ENCODE measurements around the gene LNPEP.
"Not testable (repeated sequence)": the region's sequence is repeated elsewhere in the genome, so short reads cannot be mapped to it uniquely, and the experiment has no call there.

Gene LNPEP

DNA sequence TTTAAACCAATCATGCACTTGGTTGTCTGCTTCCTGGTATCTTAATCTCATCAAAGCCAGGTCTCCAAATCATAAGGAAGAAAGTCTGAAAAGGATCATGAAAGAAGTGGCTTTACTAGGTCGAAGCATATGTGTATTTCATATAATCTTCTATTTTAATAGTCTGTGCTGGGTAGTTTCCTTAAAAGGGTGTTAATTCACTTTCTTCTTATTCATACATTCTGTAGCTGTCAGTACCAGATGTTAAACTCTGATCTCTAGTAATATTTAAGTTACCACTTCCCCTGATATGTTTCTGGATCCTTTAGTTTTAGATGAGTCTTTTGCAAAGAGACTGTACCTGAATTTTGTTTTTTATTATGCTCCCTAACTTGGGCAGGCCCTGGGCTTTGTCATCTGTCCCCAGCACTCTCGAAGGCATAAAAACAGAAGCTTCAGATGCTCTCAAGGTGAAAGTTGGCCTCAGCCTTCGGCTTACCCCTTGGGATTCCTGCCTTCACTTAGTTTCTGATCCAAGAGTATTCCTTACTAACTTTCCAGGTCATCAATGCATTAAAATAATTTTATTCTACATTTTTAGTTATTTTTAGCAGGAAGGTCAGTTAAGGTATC, 15.0 kb upstream of the LNPEP start:
- no peaks in the 10 kb centered on the region for H3K9me3 Mint-ChIP-seq

DNA sequence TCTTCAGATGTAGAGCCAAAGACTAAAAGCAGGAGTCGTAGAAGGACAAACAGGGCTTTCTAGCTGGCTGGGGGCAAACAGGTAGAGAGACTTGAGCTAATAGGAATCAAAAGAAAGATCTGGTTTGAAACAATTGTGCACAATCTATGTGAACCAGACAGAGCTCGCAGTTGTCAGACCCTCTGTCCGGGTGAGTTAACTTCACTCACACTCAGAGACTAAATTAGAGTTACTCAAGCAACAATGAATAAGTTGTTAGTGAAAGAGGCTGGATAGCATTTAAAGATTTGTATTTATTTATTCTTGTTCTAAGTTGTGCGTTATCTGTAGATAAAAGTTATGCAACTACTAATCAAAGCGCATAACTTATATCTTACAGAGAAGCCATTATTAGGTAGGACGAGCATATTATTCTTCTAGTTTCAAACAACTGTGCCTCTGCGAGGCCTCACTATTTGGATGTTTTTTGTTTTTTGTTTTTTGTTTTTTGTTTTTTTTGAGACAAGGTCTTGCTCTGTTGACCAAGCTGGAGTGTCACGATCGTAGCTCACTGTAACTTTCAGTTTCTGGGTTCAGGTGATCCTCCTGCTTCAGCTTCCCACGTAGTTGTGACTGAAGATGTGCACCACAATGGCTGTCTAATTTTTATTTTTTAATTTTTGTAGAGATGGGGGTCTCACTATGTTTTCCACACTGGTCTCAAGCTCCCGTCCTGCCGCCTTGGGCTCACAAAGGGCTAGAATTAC, 13.2 kb upstream of the LNPEP start:
- peak overlapping the region; percentile 67 for H3K27ac Mint-ChIP-seq
- H3K4me3 Mint-ChIP-seq: no peak overlapping the region
- H3K36me3 Mint-ChIP-seq (ENCODE audit: low read depth): peaks cover 18% of the 10 kb centered on the region
- H3K4me1 Mint-ChIP-seq: peaks cover 59% of the 10 kb centered on the region
- ATAC-seq: no peak
- no peaks in the 10 kb centered on the region for H3K27me3 Mint-ChIP-seq
- no peak for DNase-seq
- H3K9me3 Mint-ChIP-seq: no peaks in the 10 kb centered on the region

More for the DNA sequence above, 15.0 kb upstream of the LNPEP start:
- Mint-ChIP-seq H3K4me3 (no peak overlapping the region), H3K36me3 (ENCODE audit: low read depth) (peaks cover 27% of the 10 kb centered on the region), H3K4me1 (peaks cover 54% of the 10 kb centered on the region), H3K27me3 (no peaks in the 10 kb centered on the region), H3K27ac (peak overlapping the region; percentile 32)
- DNase-seq (no peak), ATAC-seq (no peak)

DNA sequence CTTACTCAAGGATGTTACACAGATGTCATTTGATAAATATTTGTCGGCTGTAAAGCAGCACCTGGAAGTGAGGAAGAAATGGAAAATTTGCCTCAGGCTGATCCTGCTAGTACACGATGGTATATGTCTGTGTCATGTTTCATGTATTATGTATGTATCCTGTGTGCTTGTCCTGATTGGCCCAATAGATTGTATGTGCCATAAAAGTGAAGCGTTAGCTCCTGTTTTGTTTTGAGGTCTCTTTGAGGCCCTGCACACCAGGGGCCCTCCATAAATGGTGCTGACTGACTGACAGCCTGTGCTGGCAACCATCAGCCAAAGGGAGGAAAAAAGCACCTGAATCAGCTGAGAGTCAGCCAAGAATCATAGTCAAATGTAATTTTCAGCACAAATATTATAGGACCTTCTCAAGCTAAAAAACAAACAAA, 11.8 kb upstream of the LNPEP start:
- Mint-ChIP-seq H3K4me3 (no peak overlapping the region), H3K36me3 (ENCODE audit: low read depth) (peaks cover 14% of the 10 kb centered on the region), H3K9me3 (no peaks in the 10 kb centered on the region), H3K27ac (peak overlapping the region; percentile 26), H3K4me1 (peaks cover 58% of the 10 kb centered on the region), H3K27me3 (no peaks in the 10 kb centered on the region)
- no peak for DNase-seq
- peak; percentile 41 for ATAC-seq

DNA sequence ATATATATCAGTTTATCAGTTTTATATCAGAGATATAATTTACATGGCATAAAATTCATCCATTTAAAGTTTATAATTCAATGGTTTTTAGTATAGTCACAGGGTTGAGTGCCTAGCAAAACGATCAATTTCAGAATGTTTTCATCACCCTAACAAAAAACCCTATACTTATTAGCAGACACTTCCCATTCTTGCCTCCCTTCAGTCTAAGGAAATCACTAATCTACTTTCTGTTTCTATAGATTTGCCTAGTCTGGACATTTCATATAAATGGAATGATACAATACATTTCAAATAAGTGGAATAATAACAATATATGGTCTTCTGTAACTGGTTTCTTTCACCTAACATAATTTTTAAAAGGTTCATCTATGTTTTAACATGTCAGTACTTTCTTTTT, 9.6 kb upstream of the LNPEP start:
- DNase-seq: no peak
- H3K9me3 Mint-ChIP-seq: no peaks in the 10 kb centered on the region
- no peaks in the 10 kb centered on the region for H3K27me3 Mint-ChIP-seq
- peaks cover 54% of the 10 kb centered on the region for H3K4me1 Mint-ChIP-seq
- no peak overlapping the region for H3K4me3 Mint-ChIP-seq
- ATAC-seq: no peak
- no peak overlapping the region for H3K27ac Mint-ChIP-seq
- peaks cover 7% of the 10 kb centered on the region for H3K36me3 Mint-ChIP-seq (ENCODE audit: low read depth)

DNA sequence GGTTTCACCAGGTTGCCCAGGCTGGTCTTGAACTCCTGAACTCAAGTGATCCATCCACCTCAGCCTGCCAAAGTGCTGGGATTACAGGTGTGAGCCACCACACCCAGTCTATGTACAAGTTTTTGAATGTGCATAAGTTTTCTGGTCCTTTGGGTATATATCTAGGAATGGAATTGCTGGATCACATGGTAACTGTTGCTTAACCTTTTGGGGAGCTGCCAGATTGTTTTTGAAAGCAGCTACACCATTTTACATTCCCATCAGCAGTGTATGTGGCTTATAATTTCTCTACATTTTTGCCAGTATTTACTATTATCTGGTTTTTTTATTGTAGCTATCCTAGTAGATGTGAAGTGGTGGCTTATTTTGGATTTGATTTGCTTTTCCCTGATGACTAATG, 8.9 kb upstream of the LNPEP start:
- no peaks in the 10 kb centered on the region for H3K9me3 Mint-ChIP-seq
- ATAC-seq: no peak
- H3K27me3 Mint-ChIP-seq: no peaks in the 10 kb centered on the region
- H3K4me1 Mint-ChIP-seq: peaks cover 56% of the 10 kb centered on the region
- no peak overlapping the region for H3K4me3 Mint-ChIP-seq
- DNase-seq: no peak
- no peak overlapping the region for H3K27ac Mint-ChIP-seq
- peaks cover 7% of the 10 kb centered on the region for H3K36me3 Mint-ChIP-seq (ENCODE audit: low read depth)

DNA sequence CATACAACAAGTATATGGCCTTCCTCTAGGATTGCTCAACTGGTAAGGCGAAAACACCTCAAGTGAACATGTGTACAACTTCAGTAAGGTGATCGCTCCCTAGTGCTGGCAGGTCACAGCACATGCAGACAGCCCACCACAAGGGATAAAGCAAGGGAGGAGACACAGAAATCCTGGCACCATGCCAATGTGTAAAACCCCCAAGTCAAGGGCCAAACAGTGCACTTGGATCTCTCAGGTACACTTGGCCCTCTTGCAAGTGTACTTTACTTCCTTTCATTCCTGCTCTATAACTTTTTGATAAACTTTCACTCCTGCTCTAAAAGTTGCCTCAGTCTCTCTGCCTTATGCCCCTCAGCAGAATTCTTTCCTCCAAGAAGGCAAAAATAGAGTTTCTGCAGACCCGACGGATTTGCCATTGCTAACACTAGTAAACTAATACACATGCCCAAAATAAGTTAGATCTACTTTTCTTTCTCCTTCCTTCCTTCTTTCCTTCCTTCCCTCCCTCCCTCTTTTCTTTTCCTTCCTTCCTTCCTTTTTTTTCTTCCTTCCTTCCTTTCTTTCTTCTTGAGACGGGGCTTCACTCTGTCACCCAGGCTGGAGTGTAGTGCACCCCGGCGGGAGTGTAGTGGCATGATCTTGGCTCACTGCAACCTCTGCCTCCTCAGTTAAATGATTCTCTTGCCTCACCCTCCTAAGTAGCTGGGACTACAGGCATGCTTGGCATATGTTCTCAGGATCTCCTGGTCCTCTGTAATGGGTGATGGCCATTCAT, 6.8 kb upstream of the LNPEP start:
- H3K4me1 Mint-ChIP-seq: peaks cover 67% of the 10 kb centered on the region
- no peaks in the 10 kb centered on the region for H3K9me3 Mint-ChIP-seq
- no peaks in the 10 kb centered on the region for H3K27me3 Mint-ChIP-seq
- ATAC-seq: no peak
- H3K36me3 Mint-ChIP-seq (ENCODE audit: low read depth): peaks cover 4% of the 10 kb centered on the region
- no peak overlapping the region for H3K4me3 Mint-ChIP-seq
- no peak for DNase-seq
- no peak overlapping the region for H3K27ac Mint-ChIP-seq

DNA sequence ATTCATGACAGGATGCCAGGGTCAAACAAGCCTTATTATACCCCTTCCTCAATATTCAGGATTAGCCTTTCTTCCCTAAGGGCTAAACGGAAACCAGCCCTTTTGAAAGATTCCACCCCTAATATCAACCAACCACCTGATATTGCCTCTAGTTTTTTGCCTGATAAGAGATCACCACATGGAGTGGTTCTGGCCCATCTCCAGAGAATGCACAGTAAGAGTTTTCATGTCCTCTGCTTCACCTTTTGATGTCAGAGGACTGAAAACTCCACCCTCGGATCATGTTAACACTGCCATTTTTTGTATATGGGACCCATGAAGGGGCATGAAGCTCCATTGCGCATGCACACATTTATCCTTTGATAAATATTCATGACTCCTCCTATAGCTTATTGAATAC, 5.8 kb upstream of the LNPEP start:
- H3K27me3 Mint-ChIP-seq: no peaks in the 10 kb centered on the region
- ATAC-seq (no peak), DNase-seq (no peak)
- no peak overlapping the region for H3K4me3 Mint-ChIP-seq
- H3K36me3 Mint-ChIP-seq (ENCODE audit: low read depth): peaks cover 4% of the 10 kb centered on the region
- peaks cover 64% of the 10 kb centered on the region for H3K4me1 Mint-ChIP-seq
- no peaks in the 10 kb centered on the region for H3K9me3 Mint-ChIP-seq
- H3K27ac Mint-ChIP-seq: no peak overlapping the region

DNA sequence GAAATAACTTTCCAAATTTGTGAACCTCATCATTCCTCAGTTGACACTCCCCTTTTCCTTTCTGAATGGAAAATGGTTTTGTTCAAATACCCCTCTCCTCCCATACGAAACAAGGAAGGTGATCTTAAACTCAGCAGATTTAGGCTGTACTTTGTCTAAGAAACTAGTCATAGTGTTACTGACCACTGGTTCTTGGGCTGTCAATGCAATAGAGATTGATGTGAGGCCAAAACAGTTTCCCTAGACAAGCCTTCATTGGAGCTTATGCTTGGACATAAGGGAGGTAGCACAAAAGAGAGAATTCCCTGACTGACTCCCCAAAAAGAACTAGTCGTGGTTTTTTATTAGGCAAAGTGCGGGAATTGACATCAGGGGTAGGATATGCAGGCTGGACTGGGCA, 5.3 kb upstream of the LNPEP start:
- Mint-ChIP-seq H3K27ac (no peak overlapping the region), H3K27me3 (peaks cover 2% of the 10 kb centered on the region), H3K4me1 (peaks cover 59% of the 10 kb centered on the region), H3K36me3 (ENCODE audit: low read depth) (peaks cover 4% of the 10 kb centered on the region), H3K9me3 (no peaks in the 10 kb centered on the region), H3K4me3 (no peak overlapping the region)
- ATAC-seq (no peak), DNase-seq (no peak)

DNA sequence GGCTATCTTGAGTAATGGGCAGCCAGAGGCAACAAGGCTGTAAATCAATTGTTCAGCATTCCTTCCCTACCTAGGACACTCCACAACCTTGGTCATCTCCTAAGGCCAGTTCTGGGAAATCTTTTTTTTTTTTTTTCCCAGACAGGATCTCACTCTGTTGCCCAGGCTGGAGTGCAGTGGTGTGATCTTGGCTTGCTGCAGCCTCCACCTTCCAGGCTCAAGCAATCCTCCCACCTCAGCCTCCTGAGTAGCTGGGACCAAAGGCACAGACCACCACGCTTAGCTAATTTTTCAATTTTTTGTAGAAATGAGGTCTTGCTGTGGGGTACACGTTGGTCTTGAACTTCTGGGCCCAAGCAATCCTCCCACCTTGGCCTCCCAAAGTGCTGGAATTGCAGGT, 4.8 kb upstream of the LNPEP start:
- H3K4me1 Mint-ChIP-seq: peaks cover 57% of the 10 kb centered on the region
- not testable (repeated sequence) for H3K4me3 Mint-ChIP-seq; ATAC-seq; H3K9me3 Mint-ChIP-seq; H3K36me3 Mint-ChIP-seq (ENCODE audit: low read depth); DNase-seq; H3K27ac Mint-ChIP-seq; H3K27me3 Mint-ChIP-seq

DNA sequence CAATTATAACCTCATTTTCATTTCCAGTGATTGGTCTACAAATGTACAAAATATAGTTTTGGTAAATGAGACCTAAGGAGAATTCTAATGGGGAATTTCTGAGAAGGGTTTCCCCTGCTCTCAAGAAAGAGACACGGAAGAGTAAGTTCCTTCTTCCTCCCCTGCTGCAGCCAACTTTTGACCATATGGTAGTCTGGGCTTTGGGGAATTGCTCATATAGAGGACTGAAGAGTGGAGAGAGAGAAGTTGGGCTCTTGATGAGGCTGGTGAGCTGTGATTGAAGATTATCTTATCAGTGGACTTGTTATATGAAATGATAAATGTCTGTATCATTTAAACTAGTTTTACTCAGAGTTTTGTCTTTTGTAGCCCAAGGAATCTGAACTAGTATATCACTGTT, 4.3 kb upstream of the LNPEP start:
- Mint-ChIP-seq H3K27me3 (peaks cover 2% of the 10 kb centered on the region), H3K9me3 (no peaks in the 10 kb centered on the region), H3K4me1 (peaks cover 54% of the 10 kb centered on the region), H3K4me3 (peak overlapping the region; percentile 6), H3K36me3 (ENCODE audit: low read depth) (peaks cover 4% of the 10 kb centered on the region), H3K27ac (peak overlapping the region; percentile 21)
- DNase-seq (no peak), ATAC-seq (no peak)

DNA sequence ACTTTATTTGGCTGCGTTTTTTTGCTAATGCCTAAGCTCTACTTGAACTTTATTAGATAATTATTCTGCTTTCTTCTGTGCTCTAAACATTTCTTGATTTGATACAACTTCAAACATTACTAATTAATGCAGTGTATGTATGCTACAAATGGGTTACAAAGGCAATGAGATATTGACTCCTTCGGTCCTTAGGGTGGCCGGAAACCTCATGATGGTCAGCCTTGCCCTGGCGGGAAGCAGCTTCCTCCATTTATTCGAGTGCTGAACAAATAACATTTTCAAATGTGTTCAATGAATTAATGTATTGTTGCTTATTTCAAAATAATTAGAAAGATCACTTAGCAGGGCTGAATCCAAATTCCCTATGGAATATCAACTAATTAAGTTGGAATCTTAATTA, 3.9 kb upstream of the LNPEP start:
- H3K9me3 Mint-ChIP-seq: no peaks in the 10 kb centered on the region
- peak overlapping the region; percentile 85 for H3K4me3 Mint-ChIP-seq
- peaks cover 2% of the 10 kb centered on the region for H3K27me3 Mint-ChIP-seq
- DNase-seq (no peak), ATAC-seq (no peak)
- peaks cover 3% of the 10 kb centered on the region for H3K36me3 Mint-ChIP-seq (ENCODE audit: low read depth)
- H3K27ac Mint-ChIP-seq: no peak overlapping the region
- H3K4me1 Mint-ChIP-seq: peaks cover 58% of the 10 kb centered on the region

DNA sequence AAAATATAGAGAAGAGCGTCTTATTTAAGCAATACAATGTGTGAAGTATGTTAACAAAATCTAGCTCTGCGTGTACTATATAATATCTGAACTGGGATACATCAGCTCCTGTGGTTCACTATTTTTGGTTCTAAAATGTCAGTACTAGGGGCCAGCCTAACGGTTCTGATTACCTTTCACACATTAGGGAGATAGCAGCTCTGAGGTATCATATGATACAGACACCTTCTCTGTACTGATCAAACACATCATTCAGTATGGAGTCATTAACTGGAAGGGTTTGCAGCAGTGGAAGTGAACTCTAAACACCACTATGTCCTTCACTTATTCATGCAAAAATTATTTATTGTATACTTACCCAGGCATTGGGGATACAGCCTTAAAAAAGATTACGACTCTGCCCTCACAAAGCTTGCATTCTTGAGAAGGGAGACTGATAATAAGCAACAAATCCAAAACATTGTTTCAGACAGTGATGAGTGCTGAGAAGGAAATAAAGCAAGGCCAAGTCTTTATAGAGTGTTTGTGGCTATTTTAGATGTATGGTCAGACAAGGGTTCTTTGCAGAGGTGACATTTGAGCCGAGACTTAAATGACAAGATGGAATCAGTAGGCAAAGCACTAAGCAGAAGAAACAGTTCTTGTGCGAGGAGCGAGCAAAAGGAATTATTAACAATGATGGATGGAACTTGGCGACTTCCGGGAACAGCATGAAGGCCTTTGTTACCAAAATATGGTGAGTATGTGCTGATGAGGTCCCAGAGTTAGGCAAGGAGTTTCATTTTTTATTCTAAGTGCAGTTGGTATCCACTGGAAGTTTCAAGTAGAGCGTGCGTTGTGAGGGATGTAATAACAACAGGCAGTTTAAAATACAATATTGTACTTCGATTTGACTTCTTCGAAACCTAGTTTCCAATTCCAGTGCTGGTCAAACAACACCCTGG, 1.8 kb upstream of the LNPEP start:
- ATAC-seq (no peak), DNase-seq (no peak)
- Mint-ChIP-seq H3K27me3 (peaks cover 2% of the 10 kb centered on the region), H3K9me3 (no peaks in the 10 kb centered on the region), H3K4me3 (peak overlapping the region; percentile 85), H3K27ac (peak overlapping the region; percentile 93), H3K4me1 (peaks cover 72% of the 10 kb centered on the region), H3K36me3 (ENCODE audit: low read depth) (peaks cover 6% of the 10 kb centered on the region)

DNA sequence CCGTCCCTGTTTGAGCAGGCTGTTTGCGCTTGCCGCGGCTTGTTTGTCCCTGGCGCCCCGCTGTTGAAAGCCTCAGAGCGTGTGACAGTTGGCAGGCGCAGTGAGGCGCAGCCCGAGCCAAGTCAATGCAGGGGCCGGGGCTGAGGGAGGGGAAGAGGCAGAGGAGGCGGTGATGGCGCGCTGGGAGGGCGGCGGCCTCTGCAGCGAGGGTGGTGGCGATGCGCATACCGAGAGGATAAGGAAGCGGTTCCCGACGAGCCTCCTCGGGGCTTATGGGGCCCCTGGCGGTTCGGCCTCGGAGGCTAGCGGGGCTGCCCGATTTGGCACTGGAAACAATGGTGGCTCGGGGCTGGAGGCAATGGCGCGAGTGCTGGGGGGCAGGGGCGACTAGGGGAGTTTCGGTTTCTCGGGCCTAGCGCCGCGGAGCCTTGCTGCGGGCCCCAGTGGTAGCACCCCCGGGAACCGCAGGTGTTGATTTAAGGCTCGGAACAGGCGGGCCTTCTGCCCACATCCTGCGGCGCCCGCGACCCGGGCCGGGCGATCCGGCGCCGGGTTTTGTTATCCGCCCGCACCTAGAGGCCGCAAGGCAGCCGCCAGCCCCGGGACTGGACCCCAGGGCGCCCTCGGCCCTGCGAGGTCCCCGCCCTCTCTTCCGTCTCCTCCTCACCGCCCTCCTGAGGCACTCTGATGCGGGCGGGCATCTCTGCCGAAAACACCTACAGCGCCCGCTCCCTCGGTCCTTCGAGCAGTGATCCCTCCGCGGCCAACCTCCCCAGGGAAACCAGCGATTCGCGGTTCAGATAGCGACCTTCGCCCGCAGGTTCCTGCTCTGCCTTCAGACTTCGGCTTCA, 947 bp upstream of the LNPEP start:
- peak; percentile 94 for DNase-seq
- H3K27me3 Mint-ChIP-seq: peaks cover 2% of the 10 kb centered on the region
- H3K4me1 Mint-ChIP-seq: peaks cover 73% of the 10 kb centered on the region
- H3K9me3 Mint-ChIP-seq: no peaks in the 10 kb centered on the region
- H3K4me3 Mint-ChIP-seq: peak overlapping the region; percentile 85
- peak; percentile 80 for ATAC-seq
- H3K27ac Mint-ChIP-seq: peak overlapping the region; percentile 93
- H3K36me3 Mint-ChIP-seq (ENCODE audit: low read depth): peaks cover 4% of the 10 kb centered on the region
